ENCODE measurements around the gene TRIM29. TPM values are rescaled to one million over a fixed set of nuclear protein-coding genes. Genes with fewer than 3 reads are reported as not detected.
A peak's percentile ranks its signal among the peaks of the same experiment; 100 is the strongest.

The TRIM29 gene
- total RNA-seq, 1 donor from 2014 or later: 0.11 TPM

- no peak overlapping the region for H3K4me3 ChIP-seq
- no peak overlapping the region for H2AFZ ChIP-seq (replicated peaks)
- TF ChIP-seq CTCF (IDR thresholded peaks at IDR 0.05) (peak; percentile 41), EZH2 (IDR thresholded peaks at IDR 0.05) (no peak), EZH2phosphoT487 (IDR thresholded peaks at IDR 0.05) (no peak)
- Mint-ChIP-seq H3K4me1 (peaks cover 15% of the 10 kb centered on the region), H3K4me3 (no peak overlapping the region), H3K36me3 (peaks cover 11% of the 10 kb centered on the region), H3K27me3 (ENCODE audit: insufficient read depth, low read depth) (peaks cover 23% of the 10 kb centered on the region), H3K27ac (no peak overlapping the region), H3K9me3 (peaks cover 36% of the 10 kb centered on the region)
- H4K20me1 ChIP-seq (ENCODE audit: low read depth): no peaks in the 10 kb centered on the region
- no peaks in the 10 kb centered on the region for H3K27me3 ChIP-seq
- H3K36me3 ChIP-seq: no peaks in the 10 kb centered on the region
- H3K4me1 ChIP-seq: no peaks in the 10 kb centered on the region
- H3F3A ChIP-seq (ENCODE audit: low read depth): no peaks in the 10 kb centered on the region
- no peaks in the 10 kb centered on the region for H3K79me2 ChIP-seq (ENCODE audit: low read depth)
- H3K9me3 ChIP-seq (ENCODE audit: low read depth): no peaks in the 10 kb centered on the region
- H3K27ac ChIP-seq: no peak overlapping the region
- no peak overlapping the region for H3K9ac ChIP-seq
- DNase-seq (ENCODE audit: low spot score): no peak
- no peak overlapping the region for H3K4me2 ChIP-seq
Measured at GRCh38 chr11:120079750-120080610, 57.9 kb downstream of the TRIM29 start.

GRCh38 chr11:120078397-120078796 is 59.5 kb downstream of the TRIM29 start:
- no peaks in the 10 kb centered on the region for H3K27me3 ChIP-seq
- no peak for DNase-seq (ENCODE audit: low spot score)
- H3K36me3 ChIP-seq: no peaks in the 10 kb centered on the region
- Mint-ChIP-seq H3K27me3 (ENCODE audit: insufficient read depth, low read depth) (peaks cover 20% of the 10 kb centered on the region), H3K9me3 (peaks cover 30% of the 10 kb centered on the region), H3K36me3 (peaks cover 11% of the 10 kb centered on the region), H3K27ac (no peak overlapping the region), H3K4me1 (peaks cover 15% of the 10 kb centered on the region), H3K4me3 (no peak overlapping the region)
- no peaks in the 10 kb centered on the region for H3K4me1 ChIP-seq
- H4K20me1 ChIP-seq (ENCODE audit: low read depth): no peaks in the 10 kb centered on the region
- no peak overlapping the region for H3K4me3 ChIP-seq
- no peaks in the 10 kb centered on the region for H3F3A ChIP-seq (ENCODE audit: low read depth)
- H3K9me3 ChIP-seq (ENCODE audit: low read depth): no peaks in the 10 kb centered on the region
- H3K79me2 ChIP-seq (ENCODE audit: low read depth): no peaks in the 10 kb centered on the region
- no peak overlapping the region for H3K27ac ChIP-seq
- no peak overlapping the region for H3K9ac ChIP-seq
- H3K4me2 ChIP-seq: no peak overlapping the region
- TF ChIP-seq EZH2 (IDR thresholded peaks at IDR 0.05) (no peak), EZH2phosphoT487 (IDR thresholded peaks at IDR 0.05) (no peak), CTCF (IDR thresholded peaks at IDR 0.05) (no peak)
- H2AFZ ChIP-seq (replicated peaks): no peak overlapping the region

DNA sequence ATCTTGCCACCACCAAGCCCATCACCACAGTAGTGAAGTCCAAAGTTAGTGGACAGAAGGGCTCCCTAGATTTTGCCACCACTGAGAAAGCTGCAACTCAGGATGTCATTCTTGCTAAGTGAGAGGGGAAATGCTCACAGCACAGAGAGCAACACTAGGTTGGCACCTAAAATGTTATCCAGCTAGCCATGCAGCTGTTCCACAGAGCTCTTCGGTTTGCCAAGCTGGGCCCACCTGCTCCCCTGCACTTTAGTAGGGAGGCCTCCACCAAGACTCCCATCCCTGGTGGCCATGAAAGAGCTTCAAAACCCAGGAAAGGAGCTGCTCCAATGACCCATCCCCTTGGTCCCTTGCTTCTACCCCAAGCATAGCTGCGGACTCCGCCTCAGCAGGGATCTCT is 63.8 kb downstream of the TRIM29 start:
- no peaks in the 10 kb centered on the region for H3K27me3 ChIP-seq
- H3F3A ChIP-seq (ENCODE audit: low read depth): no peaks in the 10 kb centered on the region
- DNase-seq (ENCODE audit: low spot score): no peak
- Mint-ChIP-seq H3K27me3 (ENCODE audit: insufficient read depth, low read depth) (peaks cover 7% of the 10 kb centered on the region), H3K4me1 (peaks cover 9% of the 10 kb centered on the region), H3K27ac (no peak overlapping the region), H3K36me3 (no peaks in the 10 kb centered on the region), H3K9me3 (no peaks in the 10 kb centered on the region), H3K4me3 (no peak overlapping the region)
- no peaks in the 10 kb centered on the region for H3K79me2 ChIP-seq (ENCODE audit: low read depth)
- TF ChIP-seq EZH2phosphoT487 (IDR thresholded peaks at IDR 0.05): no peak
- no peak for TF ChIP-seq EZH2 (IDR thresholded peaks at IDR 0.05)
- no peak for TF ChIP-seq CTCF (IDR thresholded peaks at IDR 0.05)
- no peak overlapping the region for H3K27ac ChIP-seq
- H3K9ac ChIP-seq: no peak overlapping the region
- H3K9me3 ChIP-seq (ENCODE audit: low read depth): no peaks in the 10 kb centered on the region
- no peaks in the 10 kb centered on the region for H3K36me3 ChIP-seq
- H3K4me3 ChIP-seq: no peak overlapping the region
- H3K4me2 ChIP-seq: no peak overlapping the region
- H3K4me1 ChIP-seq: peaks cover 8% of the 10 kb centered on the region
- no peaks in the 10 kb centered on the region for H4K20me1 ChIP-seq (ENCODE audit: low read depth)
- H2AFZ ChIP-seq (replicated peaks): no peak overlapping the region

All from neural progenitor cell (in vitro differentiated cells).